Measurements from ENCODE around the gene RPS27A. TPM values are rescaled to one million over a fixed set of nuclear protein-coding genes. Genes with fewer than 3 reads are reported as not detected.
"Not testable (repeated sequence)": the region's sequence is repeated elsewhere in the genome, so short reads cannot be mapped to it uniquely, and the experiment has no call there.

The RPS27A gene
- total and polyA plus RNA-seq, 4 donors = 549 to 1,805 (median 1,092) TPM

DNA sequence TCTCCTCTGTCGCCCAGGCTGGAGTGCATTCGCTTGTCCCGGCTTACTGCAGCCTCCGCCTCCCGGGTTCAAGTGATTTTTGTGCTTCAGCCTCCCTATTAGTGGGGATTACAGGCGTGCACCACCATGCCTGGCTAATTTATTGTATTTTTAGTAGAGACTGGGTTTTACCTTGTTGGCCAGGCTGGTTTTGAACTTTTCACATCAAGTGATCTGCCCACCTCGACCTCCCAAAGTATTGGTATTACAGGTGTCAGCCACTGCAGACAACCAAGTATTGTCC lies 1.1 kb downstream of the RPS27A start:
- Histone ChIP-seq H3K4me3 (ENCODE audit: low read depth, low read length) (peak overlapping the region; percentile 82), H3K36me3 (ENCODE audit: control insufficient read depth, insufficient read depth, low read length) (peaks cover 12% of the 10 kb centered on the region)

DNA sequence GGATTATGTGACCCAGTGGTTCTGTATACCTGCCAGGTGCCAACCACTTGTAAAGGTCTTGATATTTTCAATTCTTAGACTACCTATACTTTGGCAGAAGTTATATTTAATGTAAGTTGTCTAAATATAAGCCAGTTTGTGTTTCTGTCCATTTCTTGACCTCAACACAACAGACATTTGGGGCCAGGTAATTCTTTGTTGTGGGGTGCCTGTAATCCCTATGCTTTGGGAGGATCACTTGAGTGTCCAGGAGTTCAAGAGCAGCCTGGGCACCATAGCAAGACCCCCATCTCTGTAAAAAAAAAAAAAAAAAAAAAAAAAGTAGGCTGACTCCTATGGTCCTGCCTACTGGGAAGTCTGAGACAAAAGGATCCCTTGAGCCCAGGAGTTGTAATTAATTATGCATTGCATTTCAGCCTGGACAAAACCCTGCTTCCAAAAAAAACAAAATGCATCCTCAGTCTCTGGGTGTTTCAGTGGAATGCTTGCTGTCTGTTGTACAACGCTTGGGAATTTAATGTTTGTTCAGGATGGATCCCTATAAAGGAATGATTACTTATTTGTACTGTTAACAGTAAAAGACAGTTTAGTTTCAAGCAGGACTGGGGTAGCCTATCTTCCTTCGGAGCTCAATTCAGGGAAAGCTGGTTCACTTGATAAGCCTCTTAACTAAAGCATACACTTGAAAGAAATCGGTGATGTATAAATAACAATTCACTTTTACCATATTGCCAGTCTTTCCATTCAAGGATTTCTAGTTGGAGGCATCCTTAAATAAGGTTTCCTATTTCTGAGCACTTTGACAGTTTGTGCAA lies 3.4 kb downstream of the RPS27A start:
- H3K4me1 ChIP-seq (ENCODE audit: control insufficient read depth, insufficient read depth, low read length) = peaks cover 9% of the 10 kb centered on the region
- DNase-seq (ENCODE audit: low read depth in 4 of 6, low spot score in 6 of 6) = no peak
- H3K36me3 ChIP-seq (ENCODE audit: control insufficient read depth, insufficient read depth, low read length) = peaks cover 12% of the 10 kb centered on the region
- no peak overlapping the region for H3K27ac ChIP-seq (ENCODE audit: low read depth, low read length)
- H3K27me3 ChIP-seq (ENCODE audit: control insufficient read depth, insufficient read depth, low read length) = no peaks in the 10 kb centered on the region
- WGBS (ENCODE audit: insufficient coverage) = no CpG with 5 or more reads among the region's 3 CpGs
- no peak overlapping the region for H3K4me3 ChIP-seq (ENCODE audit: low read depth, low read length)
- H3K9me3 ChIP-seq (ENCODE audit: control insufficient read depth, insufficient read depth, low read length) = no peaks in the 10 kb centered on the region

More for the DNA sequence above, 1.1 kb downstream of the RPS27A start:
- H3K27ac ChIP-seq (ENCODE audit: low read depth, low read length) = no peak overlapping the region
- peaks cover 12% of the 10 kb centered on the region for H3K4me1 ChIP-seq (ENCODE audit: control insufficient read depth, insufficient read depth, low read length)
- WGBS (ENCODE audit: insufficient coverage) = 75% methylated on average over 5 of the region's 7 CpGs
- H3K27me3 ChIP-seq (ENCODE audit: control insufficient read depth, insufficient read depth, low read length) = no peaks in the 10 kb centered on the region
- no peak for DNase-seq (ENCODE audit: low read depth in 4 of 6, low spot score in 6 of 6)
- H3K9me3 ChIP-seq (ENCODE audit: control insufficient read depth, insufficient read depth, low read length) = no peaks in the 10 kb centered on the region

- no peaks in the 10 kb centered on the region for H3K9me3 ChIP-seq (ENCODE audit: control insufficient read depth, insufficient read depth, low read length)
- peaks cover 12% of the 10 kb centered on the region for H3K36me3 ChIP-seq (ENCODE audit: control insufficient read depth, insufficient read depth, low read length)
- H3K4me3 ChIP-seq (ENCODE audit: low read depth, low read length) = no peak overlapping the region
- H3K27me3 ChIP-seq (ENCODE audit: control insufficient read depth, insufficient read depth, low read length) = no peaks in the 10 kb centered on the region
- no CpG with 5 or more reads among the region's 2 CpGs for WGBS (ENCODE audit: insufficient coverage)
- H3K27ac ChIP-seq (ENCODE audit: low read depth, low read length) = no peak overlapping the region
- H3K4me1 ChIP-seq (ENCODE audit: control insufficient read depth, insufficient read depth, low read length) = peaks cover 8% of the 10 kb centered on the region
- DNase-seq (ENCODE audit: low read depth in 4 of 6, low spot score in 6 of 6) = no peak
Observed at GRCh38 chr2:55236992-55237543, 4.6 kb downstream of the RPS27A start.

DNA sequence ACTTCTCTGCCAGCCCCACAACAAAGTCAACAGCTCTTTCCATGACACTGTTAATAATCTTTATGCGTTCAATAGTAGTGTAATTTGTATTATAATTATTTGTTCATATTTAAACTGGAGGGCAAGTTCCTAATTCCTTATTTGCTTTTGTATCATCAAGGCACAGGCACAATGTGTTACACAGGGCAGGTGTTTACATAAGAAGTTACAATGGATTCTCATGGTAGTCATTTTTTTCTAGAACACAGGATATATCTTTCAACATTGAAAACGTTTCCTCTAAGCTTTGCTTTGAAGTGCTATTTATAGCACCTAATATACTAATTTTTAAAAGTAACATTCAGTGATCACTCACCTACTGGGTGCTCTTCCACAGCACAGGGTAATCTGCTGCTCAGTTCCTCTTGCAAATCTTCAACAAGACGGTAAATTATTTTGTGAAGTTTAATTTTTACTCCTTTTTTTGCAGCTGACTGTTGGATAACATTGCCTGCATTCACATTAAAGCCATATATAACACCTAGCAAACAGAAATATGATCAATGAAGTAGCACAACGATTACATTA lies 7.3 kb downstream of the RPS27A start:
- peaks cover 10% of the 10 kb centered on the region for H3K36me3 ChIP-seq (ENCODE audit: control insufficient read depth, insufficient read depth, low read length)

DNA sequence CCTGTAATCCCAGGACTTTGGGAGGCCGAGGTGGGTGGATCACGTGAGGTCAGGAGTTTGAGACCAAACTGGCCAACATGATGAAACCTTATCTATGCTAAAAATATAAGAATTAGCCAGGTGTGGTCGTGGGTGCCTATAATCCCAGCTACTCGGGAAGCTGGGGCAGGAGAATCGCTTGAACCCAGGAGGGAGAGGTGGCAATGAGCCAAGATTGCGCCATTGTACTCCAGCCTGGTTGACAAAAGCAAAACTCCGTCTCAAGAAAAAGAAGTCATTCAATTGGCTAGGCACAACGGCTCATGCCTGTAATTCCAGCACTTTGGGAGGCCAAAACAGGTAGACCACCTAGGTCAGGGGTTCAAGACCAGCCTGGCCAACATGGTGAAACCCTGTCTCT lies 9.1 kb downstream of the RPS27A start:
- 82% methylated on average over 8 of the region's 8 CpGs for WGBS (ENCODE audit: insufficient coverage)

More for the DNA sequence above, 7.3 kb downstream of the RPS27A start:
- Histone ChIP-seq H3K9me3 (ENCODE audit: control insufficient read depth, insufficient read depth, low read length) (no peaks in the 10 kb centered on the region), H3K4me3 (ENCODE audit: low read depth, low read length) (no peak overlapping the region), H3K4me1 (ENCODE audit: control insufficient read depth, insufficient read depth, low read length) (no peaks in the 10 kb centered on the region), H3K27ac (ENCODE audit: low read depth, low read length) (no peak overlapping the region), H3K27me3 (ENCODE audit: control insufficient read depth, insufficient read depth, low read length) (no peaks in the 10 kb centered on the region)
- WGBS (ENCODE audit: insufficient coverage) = no CpG with 5 or more reads among the region's 4 CpGs
- DNase-seq (ENCODE audit: low read depth in 4 of 6, low spot score in 6 of 6) = no peak

GRCh38 chr2:55242617-55243016 lies 10.1 kb downstream of the RPS27A start:
- Histone ChIP-seq H3K4me1 (ENCODE audit: control insufficient read depth, insufficient read depth, low read length) (no peaks in the 10 kb centered on the region), H3K4me3 (ENCODE audit: low read depth, low read length) (no peak overlapping the region), H3K27ac (ENCODE audit: low read depth, low read length) (no peak overlapping the region), H3K36me3 (ENCODE audit: control insufficient read depth, insufficient read depth, low read length) (peaks cover 12% of the 10 kb centered on the region), H3K9me3 (ENCODE audit: control insufficient read depth, insufficient read depth, low read length) (no peaks in the 10 kb centered on the region), H3K27me3 (ENCODE audit: control insufficient read depth, insufficient read depth, low read length) (no peaks in the 10 kb centered on the region)
- no peak for DNase-seq (ENCODE audit: low read depth in 4 of 6, low spot score in 6 of 6)
- no CpG with 5 or more reads among the region's 1 CpG for WGBS (ENCODE audit: insufficient coverage)

More for the DNA sequence above, 9.1 kb downstream of the RPS27A start:
- H3K4me1 ChIP-seq (ENCODE audit: control insufficient read depth, insufficient read depth, low read length); H3K27me3 ChIP-seq (ENCODE audit: control insufficient read depth, insufficient read depth, low read length); H3K36me3 ChIP-seq (ENCODE audit: control insufficient read depth, insufficient read depth, low read length); DNase-seq (ENCODE audit: low read depth in 4 of 6, low spot score in 6 of 6); H3K9me3 ChIP-seq (ENCODE audit: control insufficient read depth, insufficient read depth, low read length); H3K4me3 ChIP-seq (ENCODE audit: low read depth, low read length); H3K27ac ChIP-seq (ENCODE audit: low read depth, low read length): not testable (repeated sequence)

GRCh38 chr2:55245411-55245810 lies 12.9 kb downstream of the RPS27A start:
- Histone ChIP-seq H3K36me3 (ENCODE audit: control insufficient read depth, insufficient read depth, low read length) (peaks cover 15% of the 10 kb centered on the region), H3K4me1 (ENCODE audit: control insufficient read depth, insufficient read depth, low read length) (no peaks in the 10 kb centered on the region), H3K9me3 (ENCODE audit: control insufficient read depth, insufficient read depth, low read length) (no peaks in the 10 kb centered on the region), H3K4me3 (ENCODE audit: low read depth, low read length) (no peak overlapping the region), H3K27me3 (ENCODE audit: control insufficient read depth, insufficient read depth, low read length) (no peaks in the 10 kb centered on the region), H3K27ac (ENCODE audit: low read depth, low read length) (no peak overlapping the region)
- no peak for DNase-seq (ENCODE audit: low read depth in 4 of 6, low spot score in 6 of 6)
- WGBS (ENCODE audit: insufficient coverage) = 100% methylated on average over 2 of the region's 5 CpGs

DNA sequence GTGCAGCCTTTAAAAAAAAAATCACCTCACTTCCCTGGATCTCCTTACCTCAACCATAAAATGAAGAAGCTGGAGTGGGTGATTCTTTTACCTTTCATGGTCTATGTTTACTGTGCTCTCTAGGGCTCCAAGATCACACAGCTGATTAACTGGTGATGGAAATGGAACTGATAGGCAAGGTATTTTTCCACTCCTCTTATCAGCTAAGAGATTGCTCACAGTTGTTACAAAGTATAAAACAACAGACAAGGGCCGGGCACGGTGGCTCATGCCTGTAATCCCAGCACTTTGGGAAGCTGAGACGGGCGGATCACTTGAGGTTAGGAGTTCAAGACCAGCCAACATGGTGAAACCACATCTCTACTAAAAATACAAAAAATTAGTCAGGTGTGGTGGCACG lies 14.5 kb downstream of the RPS27A start:
- no peak for DNase-seq (ENCODE audit: low read depth in 4 of 6, low spot score in 6 of 6)
- no peaks in the 10 kb centered on the region for H3K27me3 ChIP-seq (ENCODE audit: control insufficient read depth, insufficient read depth, low read length)
- peaks cover 15% of the 10 kb centered on the region for H3K36me3 ChIP-seq (ENCODE audit: control insufficient read depth, insufficient read depth, low read length)
- H3K4me3 ChIP-seq (ENCODE audit: low read depth, low read length) = no peak overlapping the region
- H3K4me1 ChIP-seq (ENCODE audit: control insufficient read depth, insufficient read depth, low read length) = no peaks in the 10 kb centered on the region
- 100% methylated on average over 2 of the region's 5 CpGs for WGBS (ENCODE audit: insufficient coverage)
- no peaks in the 10 kb centered on the region for H3K9me3 ChIP-seq (ENCODE audit: control insufficient read depth, insufficient read depth, low read length)
- H3K27ac ChIP-seq (ENCODE audit: low read depth, low read length) = no peak overlapping the region

DNA sequence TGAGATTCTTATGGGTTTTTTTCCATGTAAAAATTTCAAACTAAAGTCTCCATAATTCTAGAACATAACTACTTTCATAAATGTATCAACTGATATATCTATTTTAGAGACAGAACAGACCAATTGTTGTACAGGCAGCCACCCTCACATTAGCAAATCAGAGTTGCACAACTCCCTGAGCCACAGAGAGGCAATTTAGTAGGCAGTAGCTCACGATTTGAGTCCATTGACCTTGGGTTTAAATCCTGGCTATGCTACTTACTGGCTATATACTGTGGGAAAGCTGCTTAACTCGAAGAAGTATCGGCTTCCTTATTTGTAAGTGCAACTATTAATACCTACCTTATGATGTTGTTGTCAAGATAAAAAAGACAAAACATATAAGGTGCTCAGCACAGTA lies 20.3 kb downstream of the RPS27A start:
- no peaks in the 10 kb centered on the region for H3K4me1 ChIP-seq (ENCODE audit: control insufficient read depth, insufficient read depth, low read length)
- no CpG with 5 or more reads among the region's 3 CpGs for WGBS (ENCODE audit: insufficient coverage)
- peaks cover 13% of the 10 kb centered on the region for H3K36me3 ChIP-seq (ENCODE audit: control insufficient read depth, insufficient read depth, low read length)

DNA sequence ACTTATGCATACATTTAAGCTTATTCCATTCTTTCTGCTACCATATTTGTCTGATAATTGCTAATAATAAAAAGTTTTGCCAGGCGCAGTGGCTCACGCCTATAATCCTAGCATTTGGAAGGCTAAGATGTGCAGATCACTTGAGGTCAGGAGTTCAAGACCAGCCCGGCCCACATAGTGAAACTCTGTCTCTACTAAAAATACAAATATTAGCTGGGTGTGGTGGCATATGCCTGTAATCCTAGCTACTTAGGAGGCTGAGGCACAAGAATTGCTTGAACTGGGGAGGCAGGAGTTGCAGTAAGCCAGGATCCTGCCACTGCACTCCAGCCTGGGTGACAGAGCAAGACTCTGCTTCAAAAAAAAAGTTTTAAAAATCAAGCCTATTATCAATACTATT lies 27.1 kb downstream of the RPS27A start:
- not testable (repeated sequence) for H3K27ac ChIP-seq (ENCODE audit: low read depth, low read length); H3K9me3 ChIP-seq (ENCODE audit: control insufficient read depth, insufficient read depth, low read length); H3K4me3 ChIP-seq (ENCODE audit: low read depth, low read length); DNase-seq (ENCODE audit: low read depth in 4 of 6, low spot score in 6 of 6); H3K27me3 ChIP-seq (ENCODE audit: control insufficient read depth, insufficient read depth, low read length); H3K4me1 ChIP-seq (ENCODE audit: control insufficient read depth, insufficient read depth, low read length)
- WGBS (ENCODE audit: insufficient coverage) = no CpG with 5 or more reads among the region's 3 CpGs
- peaks cover 28% of the 10 kb centered on the region for H3K36me3 ChIP-seq (ENCODE audit: control insufficient read depth, insufficient read depth, low read length)

More for the DNA sequence above, 20.3 kb downstream of the RPS27A start:
- Histone ChIP-seq H3K9me3 (ENCODE audit: control insufficient read depth, insufficient read depth, low read length) (no peaks in the 10 kb centered on the region), H3K4me3 (ENCODE audit: low read depth, low read length) (no peak overlapping the region), H3K27ac (ENCODE audit: low read depth, low read length) (no peak overlapping the region), H3K27me3 (ENCODE audit: control insufficient read depth, insufficient read depth, low read length) (no peaks in the 10 kb centered on the region)
- no peak for DNase-seq (ENCODE audit: low read depth in 4 of 6, low spot score in 6 of 6)

Data from spinal cord (tissue), 10 donors.